Mesothelial cell of epicardium (in vitro differentiated cells): ENCODE measurements around the gene BASP1. TPM values are rescaled to one million over a fixed set of nuclear protein-coding genes. Genes with fewer than 3 reads are reported as not detected.
A peak's percentile ranks its signal among the peaks of the same experiment; 100 is the strongest.
"Not testable (repeated sequence)": the region's sequence is repeated elsewhere in the genome, so short reads cannot be mapped to it uniquely, and the experiment has no call there.

Source experiments
- DNase-seq, 2 experiments: peaks; one replicate each; pipeline ENCODE4 v3.0.0; 2021; ENCODE audit warnings: low spot score in 2 of 2; ENCODE audit not compliant: unreplicated experiment in 2 of 2
- H3K27ac Mint-ChIP-seq: 2 replicates; pipeline ENCODE4 v1.8.0; 2021; ENCODE audit warnings: mixed read lengths
- H3K27me3 Mint-ChIP-seq: 2 replicates; pipeline ENCODE4 v1.8.0; 2021; ENCODE audit warnings: low read depth, mixed read lengths
- H3K36me3 Mint-ChIP-seq: 2 replicates; pipeline ENCODE4 v1.8.0; 2021; ENCODE audit warnings: mixed read lengths
- H3K4me1 Mint-ChIP-seq: 2 replicates; pipeline ENCODE4 v1.8.0; 2021; ENCODE audit warnings: mixed read lengths
- H3K4me3 Mint-ChIP-seq: 2 replicates; pipeline ENCODE4 v1.8.0; 2021; ENCODE audit warnings: mild to moderate bottlenecking, moderate library complexity, mixed read lengths
- H3K9me3 Mint-ChIP-seq: 2 replicates; pipeline ENCODE4 v1.8.0; 2021; ENCODE audit warnings: mixed read lengths
- total RNA-seq: library from RNA; stranded (reverse); gene quantifications from 3 replicates; pipeline ENCODE4 v1.2.1, GENCODE V29; 2021
- TF ChIP-seq, protein P1 (sequence below): fragments of 200-600 bp; sonication (generic); IDR thresholded peaks from one replicate; pipeline ENCODE4 v1.5.0; 2021; ENCODE audit warnings: antibody characterized with exemption; ENCODE audit not compliant: unreplicated experiment

Gene BASP1
- total RNA-seq, 1 donor from 2014 or later: 140 TPM

DNA sequence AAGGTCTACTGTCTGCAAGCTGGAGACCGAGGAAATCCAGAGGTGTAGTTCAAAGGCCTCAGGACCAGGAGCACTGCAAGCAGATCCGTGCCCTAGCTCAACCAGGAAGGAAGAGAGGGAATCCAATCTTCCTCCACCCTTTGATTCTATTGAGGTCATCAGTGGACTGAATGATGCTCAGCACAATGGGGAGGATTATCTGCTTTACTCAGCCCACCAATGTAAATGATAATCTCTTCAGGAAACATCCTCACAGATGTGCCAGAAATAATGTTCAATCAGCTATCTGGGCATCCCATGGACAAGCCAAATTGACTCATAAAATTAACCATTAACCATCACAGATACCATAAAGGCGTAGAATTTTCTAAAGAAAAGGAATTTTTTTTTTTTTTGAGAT, 92.0 kb downstream of the BASP1 start:
- no peak overlapping the region for H3K4me3 Mint-ChIP-seq
- TF ChIP-seq, protein P1, sequence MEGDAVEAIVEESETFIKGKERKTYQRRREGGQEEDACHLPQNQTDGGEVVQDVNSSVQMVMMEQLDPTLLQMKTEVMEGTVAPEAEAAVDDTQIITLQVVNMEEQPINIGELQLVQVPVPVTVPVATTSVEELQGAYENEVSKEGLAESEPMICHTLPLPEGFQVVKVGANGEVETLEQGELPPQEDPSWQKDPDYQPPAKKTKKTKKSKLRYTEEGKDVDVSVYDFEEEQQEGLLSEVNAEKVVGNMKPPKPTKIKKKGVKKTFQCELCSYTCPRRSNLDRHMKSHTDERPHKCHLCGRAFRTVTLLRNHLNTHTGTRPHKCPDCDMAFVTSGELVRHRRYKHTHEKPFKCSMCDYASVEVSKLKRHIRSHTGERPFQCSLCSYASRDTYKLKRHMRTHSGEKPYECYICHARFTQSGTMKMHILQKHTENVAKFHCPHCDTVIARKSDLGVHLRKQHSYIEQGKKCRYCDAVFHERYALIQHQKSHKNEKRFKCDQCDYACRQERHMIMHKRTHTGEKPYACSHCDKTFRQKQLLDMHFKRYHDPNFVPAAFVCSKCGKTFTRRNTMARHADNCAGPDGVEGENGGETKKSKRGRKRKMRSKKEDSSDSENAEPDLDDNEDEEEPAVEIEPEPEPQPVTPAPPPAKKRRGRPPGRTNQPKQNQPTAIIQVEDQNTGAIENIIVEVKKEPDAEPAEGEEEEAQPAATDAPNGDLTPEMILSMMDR: no peak

DNA sequence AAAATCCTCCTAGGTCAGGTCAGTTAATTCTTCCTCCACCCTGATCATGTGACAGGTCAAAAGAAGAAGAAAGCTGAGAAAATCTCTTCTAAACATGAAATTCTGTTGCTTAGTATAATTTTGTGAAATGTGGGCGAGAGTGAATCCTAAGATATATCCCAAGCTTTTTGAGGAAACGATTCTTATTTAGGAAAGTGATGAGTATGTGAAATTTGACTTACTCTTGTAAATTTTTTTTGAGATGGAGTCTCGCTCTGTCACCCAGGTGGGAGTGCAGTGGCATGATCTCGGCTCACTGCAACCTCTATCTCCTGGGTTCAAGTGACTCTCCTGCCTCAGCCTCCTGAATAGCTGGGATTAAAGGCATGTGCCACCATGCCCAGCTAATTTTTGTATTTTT, 93.1 kb downstream of the BASP1 start:
- H3K36me3 Mint-ChIP-seq, H3K27me3 Mint-ChIP-seq, H3K4me3 Mint-ChIP-seq, H3K9me3 Mint-ChIP-seq, H3K27ac Mint-ChIP-seq, DNase-seq: not testable (repeated sequence)
- peaks cover 22% of the 10 kb centered on the region for H3K4me1 Mint-ChIP-seq

More for the DNA sequence above, 92.0 kb downstream of the BASP1 start:
- H3K27me3 Mint-ChIP-seq: no peaks in the 10 kb centered on the region
- no peak overlapping the region for H3K27ac Mint-ChIP-seq
- H3K9me3 Mint-ChIP-seq: peaks cover 3% of the 10 kb centered on the region
- no peak for DNase-seq
- H3K36me3 Mint-ChIP-seq: no peaks in the 10 kb centered on the region
- H3K4me1 Mint-ChIP-seq: peaks cover 21% of the 10 kb centered on the region

DNA sequence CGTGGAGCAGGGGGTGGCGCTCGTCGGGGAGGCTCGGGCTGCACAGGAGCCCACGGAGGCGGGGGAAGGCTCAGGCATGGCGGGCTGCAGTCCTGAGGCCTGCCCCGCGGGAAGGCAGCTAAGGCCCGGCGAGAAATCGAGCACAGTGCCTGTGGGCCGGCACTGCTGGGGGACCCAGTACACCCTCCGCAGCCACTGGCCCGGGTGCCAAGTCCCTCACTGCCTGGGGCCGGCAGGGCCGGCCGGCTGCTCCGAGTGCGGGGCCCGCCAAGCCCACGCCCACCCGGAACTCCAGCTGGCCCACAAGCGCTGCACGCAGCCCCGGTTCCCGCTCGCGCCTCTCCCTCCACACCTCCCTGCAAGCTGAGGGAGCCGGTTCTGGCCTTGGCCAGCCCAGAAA, 94.4 kb downstream of the BASP1 start:
- H3K9me3 Mint-ChIP-seq, H3K4me3 Mint-ChIP-seq, H3K27me3 Mint-ChIP-seq, H3K27ac Mint-ChIP-seq, DNase-seq, H3K36me3 Mint-ChIP-seq: not testable (repeated sequence)
- H3K4me1 Mint-ChIP-seq: peaks cover 20% of the 10 kb centered on the region

GRCh38 chr5:17312358-17312757, 94.9 kb downstream of the BASP1 start:
- Mint-ChIP-seq H3K4me3 (no peak overlapping the region), H3K9me3 (peaks cover 3% of the 10 kb centered on the region), H3K27ac (no peak overlapping the region), H3K4me1 (peaks cover 24% of the 10 kb centered on the region), H3K36me3 (no peaks in the 10 kb centered on the region), H3K27me3 (no peaks in the 10 kb centered on the region)
- no peak for DNase-seq
- TF ChIP-seq, protein P1: no peak

- H3K27me3 Mint-ChIP-seq: no peaks in the 10 kb centered on the region
- no peak for DNase-seq
- H3K36me3 Mint-ChIP-seq: no peaks in the 10 kb centered on the region
- peak overlapping the region; percentile 7 for H3K27ac Mint-ChIP-seq
- H3K9me3 Mint-ChIP-seq: no peaks in the 10 kb centered on the region
- H3K4me1 Mint-ChIP-seq: peaks cover 29% of the 10 kb centered on the region
- TF ChIP-seq, protein P1: no peak
- H3K4me3 Mint-ChIP-seq: no peak overlapping the region
Observed at GRCh38 chr5:17314907-17315471, 97.6 kb downstream of the BASP1 start.

GRCh38 chr5:17315710-17316221, 98.3 kb downstream of the BASP1 start:
- no peak for DNase-seq
- H3K27ac Mint-ChIP-seq: peak overlapping the region; percentile 17
- H3K36me3 Mint-ChIP-seq: no peaks in the 10 kb centered on the region
- H3K4me1 Mint-ChIP-seq: peaks cover 29% of the 10 kb centered on the region
- H3K4me3 Mint-ChIP-seq: no peak overlapping the region
- H3K9me3 Mint-ChIP-seq: no peaks in the 10 kb centered on the region
- no peaks in the 10 kb centered on the region for H3K27me3 Mint-ChIP-seq
- TF ChIP-seq, protein P1: no peak
